H1 (cell line): ENCODE results near the gene QSOX2. TPM values are rescaled to one million over a fixed set of nuclear protein-coding genes. Genes with fewer than 3 reads are reported as not detected.

Source experiments
- TAF7 ChIP-seq: optimal IDR thresholded peaks from 2 replicates; pipeline ENCODE3; 2011; ENCODE audit warnings: low read depth, mild to moderate bottlenecking, inconsistent platforms, low read length, moderate library complexity, borderline replicate concordance
- ZNF274 ChIP-seq: IDR thresholded peaks from 2 replicates; pipeline ENCODE4 v1.7.0; 2012; ENCODE audit warnings: low read length, borderline replicate concordance; ENCODE audit errors: extremely low read depth
- polyA plus RNA-seq, 7 experiments: library from polyadenylated mRNA; depleted of rRNA in 3 of 7; stranded (reverse) in 5 of 7; unstranded in 2 of 7; fragments of >200 nt in 5 of 7; fragments of 200-250 nt in 2 of 7; gene quantifications; 1 replicate in 5 of 7; 2 replicates in 1 of 7; 4 replicates in 1 of 7; pipeline versions ENCODE4 v1.2.1 to v1.2.3, GENCODE V29; 2011 to 2013; ENCODE audit warnings: missing spikeins in 2 of 7, mixed read lengths in 2 of 7
- total RNA-seq: library from RNA; stranded (reverse); fragmentation: NEBNext Ultra II Directional; extraction: Animal tissue kit (Norgen Biotek cat#: 25700); gene quantifications from 2 replicates; pipeline ENCODE4 v1.2.1, GENCODE V29; 2021

Gene QSOX2
- total and polyA plus RNA-seq, 2 of the 8 experiments (the other 6 are each of a cell fraction or from before 2014, with no cell fraction given) = 18.0 to 28.6 TPM

DNA sequence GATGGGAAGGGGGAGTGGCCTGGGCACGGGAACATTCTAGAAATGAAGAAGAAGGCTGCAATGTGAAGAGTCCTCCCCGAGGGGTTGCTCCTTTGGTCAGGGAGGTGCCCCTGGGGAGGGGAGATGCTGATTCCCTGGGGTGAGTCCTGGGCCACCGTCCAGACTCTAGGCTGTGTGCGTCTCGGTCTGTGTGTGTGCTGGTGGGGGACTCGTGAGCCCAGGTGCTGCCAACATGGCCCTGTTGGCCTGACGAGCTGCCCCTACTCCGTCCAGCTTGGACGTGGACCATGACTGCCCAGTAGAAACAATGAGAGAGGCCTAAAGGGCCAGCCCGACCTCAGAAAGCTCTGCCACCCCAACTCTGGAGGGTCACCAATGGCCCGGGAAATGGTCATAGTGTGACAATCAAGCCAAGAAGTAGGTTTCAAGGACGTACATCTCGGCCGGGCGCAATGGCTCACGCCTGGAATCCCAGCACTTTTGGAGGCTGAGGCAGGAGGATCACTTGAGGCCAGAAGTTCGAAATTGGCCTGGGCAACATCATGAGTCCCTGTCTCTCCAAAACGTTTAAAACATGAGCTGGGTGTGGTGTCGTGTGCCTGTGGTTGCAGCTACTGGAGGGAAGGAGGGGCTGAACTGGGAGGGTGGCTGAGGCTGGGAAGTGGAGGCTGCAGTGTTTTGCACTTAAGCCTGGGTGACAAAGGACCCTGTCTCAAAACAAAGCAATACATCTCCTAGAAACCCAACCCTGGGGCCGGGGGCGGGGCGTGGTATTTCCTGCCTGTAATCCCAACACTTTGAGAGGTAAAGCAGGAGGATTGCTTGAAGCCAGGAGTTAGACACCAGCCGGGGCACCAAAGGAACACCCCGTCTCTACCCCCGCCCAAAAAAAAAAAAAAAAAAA is 57.7 kb downstream of the QSOX2 start (continued):
- TF ChIP-seq TAF7 = no peak
- TF ChIP-seq ZNF274 = no peak
